ENCODE data around the gene GRIN2A.

The GRIN2A gene

GRCh38 chr16:9847146-9847545, 335.1 kb downstream of the GRIN2A start:
- TF ChIP-seq ZFX (IDR thresholded peaks at IDR 0.05; ENCODE audit: borderline replicate concordance) (no peak), CTCF (IDR thresholded peaks at IDR 0.05) (no peak)
- no peak overlapping the region for H3K27ac ChIP-seq

- no peak for TF ChIP-seq ZFX (IDR thresholded peaks at IDR 0.05; ENCODE audit: borderline replicate concordance)
- no peak for TF ChIP-seq CTCF (IDR thresholded peaks at IDR 0.05)
- no peak overlapping the region for H3K27ac ChIP-seq
Observed at GRCh38 chr16:9846362-9847099, 335.7 kb downstream of the GRIN2A start.

GRCh38 chr16:9845661-9846361, 336.4 kb downstream of the GRIN2A start:
- TF ChIP-seq ZFX (IDR thresholded peaks at IDR 0.05; ENCODE audit: borderline replicate concordance), result no peak
- TF ChIP-seq CTCF (IDR thresholded peaks at IDR 0.05), result no peak
- no peak overlapping the region for H3K27ac ChIP-seq

- no peak overlapping the region for H3K27ac ChIP-seq
- TF ChIP-seq ZFX (IDR thresholded peaks at IDR 0.05; ENCODE audit: borderline replicate concordance), result no peak
Observed at GRCh38 chr16:9844361-9844760, 337.9 kb downstream of the GRIN2A start.

GRCh38 chr16:9843424-9844018, 338.7 kb downstream of the GRIN2A start:
- no peak overlapping the region for H3K27ac ChIP-seq
- TF ChIP-seq CTCF (IDR thresholded peaks at IDR 0.05) (no peak), ZFX (IDR thresholded peaks at IDR 0.05; ENCODE audit: borderline replicate concordance) (no peak)

GRCh38 chr16:9840761-9841665, 341.2 kb downstream of the GRIN2A start:
- TF ChIP-seq CTCF (IDR thresholded peaks at IDR 0.05) (no peak), ZFX (IDR thresholded peaks at IDR 0.05; ENCODE audit: borderline replicate concordance) (no peak)
- H3K27ac ChIP-seq, result no peak overlapping the region

GRCh38 chr16:9837481-9837880, 344.7 kb downstream of the GRIN2A start:
- H3K27ac ChIP-seq, result no peak overlapping the region

More at GRCh38 chr16:9837481-9837880, 344.7 kb downstream of the GRIN2A start:
- no peak for TF ChIP-seq CTCF (IDR thresholded peaks at IDR 0.05)
- no peak for TF ChIP-seq ZFX (IDR thresholded peaks at IDR 0.05; ENCODE audit: borderline replicate concordance)
